Stimulated activated CD4-positive, alpha-beta T cell treated with anti-CD3 and anti-CD28 coated beads, Interleukin-1b, Interleukin-23, amount 100 ng/mL, for 24 hours (primary cell): ENCODE measurements around the gene GPHN.
A peak's percentile ranks its signal among the peaks of the same experiment; 100 is the strongest.

Experiments used
- DNase-seq, 4 experiments: peaks; one replicate each; pipeline ENCODE4 v3.0.0-alpha.2; 2020; ENCODE audit warnings: low read depth in 4 of 4, low spot score in 1 of 4

Gene GPHN

GRCh38 chr14:67133595-67134441 lies 625.9 kb downstream of the GPHN start:
- no peak for DNase-seq

GRCh38 chr14:67137744-67138371 lies 629.9 kb downstream of the GPHN start:
- no peak for DNase-seq

GRCh38 chr14:67140556-67140955 lies 632.6 kb downstream of the GPHN start:
- no peak for DNase-seq

GRCh38 chr14:67141146-67141900 lies 633.4 kb downstream of the GPHN start:
- DNase-seq, result no peak

- DNase-seq, result no peak
These were observed 643.2 kb downstream of the GPHN start for GRCh38 chr14:67151082-67151666.

GRCh38 chr14:67158566-67158965 lies 650.6 kb downstream of the GPHN start:
- DNase-seq, result no peak

GRCh38 chr14:67162385-67162784 lies 654.4 kb downstream of the GPHN start:
- DNase-seq, result no peak

- DNase-seq, result peak in 1 of 4 experiments; percentile 13
These were observed 658.5 kb downstream of the GPHN start for GRCh38 chr14:67166450-67166853.

GRCh38 chr14:67167420-67168109 lies 659.6 kb downstream of the GPHN start:
- DNase-seq, result no peak

GRCh38 chr14:67168110-67168441 lies 660.1 kb downstream of the GPHN start:
- DNase-seq, result no peak

- no peak for DNase-seq
These were observed 662.7 kb downstream of the GPHN start for GRCh38 chr14:67170660-67171059.

- no peak for DNase-seq
These were observed 664.1 kb downstream of the GPHN start for GRCh38 chr14:67172056-67172455.

- no peak for DNase-seq
These were observed 664.6 kb downstream of the GPHN start for GRCh38 chr14:67172520-67172919.

GRCh38 chr14:67173719-67174118 lies 665.8 kb downstream of the GPHN start:
- DNase-seq, result no peak

GRCh38 chr14:67186172-67186768 lies 678.3 kb downstream of the GPHN start:
- DNase-seq, result no peak

- DNase-seq, result no peak
These were observed 679.0 kb downstream of the GPHN start for GRCh38 chr14:67186789-67187584.

GRCh38 chr14:67187826-67188225 lies 679.9 kb downstream of the GPHN start:
- DNase-seq, result no peak

- no peak for DNase-seq
These were observed 680.4 kb downstream of the GPHN start for GRCh38 chr14:67188326-67188725.

GRCh38 chr14:67191768-67192290 lies 683.9 kb downstream of the GPHN start:
- DNase-seq, result no peak

- DNase-seq, result no peak
These were observed 684.4 kb downstream of the GPHN start for GRCh38 chr14:67192366-67192765.
